OCI-LY1 (cell line): ENCODE results near the gene FAM53B.

Source experiments
- CTCF ChIP-seq: fragments of 200-600 bp; sonication (generic), shearing (Covaris generic); IDR thresholded peaks from 2 replicates; pipeline ENCODE4 v1.5.1; 2017; ENCODE audit warnings: mild to moderate bottlenecking, antibody characterized with exemption, low read length, moderate library complexity, mixed read lengths
- EZH2 ChIP-seq: fragments of 200-600 bp; sonication (generic), shearing (Covaris generic); IDR thresholded peaks from 2 replicates; pipeline ENCODE4 v1.8.0; 2017; ENCODE audit warnings: borderline replicate concordance, mixed run types, mild to moderate bottlenecking, antibody characterized with exemption, low read length, moderate library complexity, mixed read lengths

- TF ChIP-seq CTCF (no peak), EZH2 (no peak)
Measured at GRCh38 chr10:124755581-124755980, 11.4 kb upstream of the FAM53B start.
